Measurements from ENCODE around the gene KNOP1.

Gene KNOP1

GRCh38 chr16:19722981-19723380 lies 5.0 kb upstream of the KNOP1 start (continued):
- TF ChIP-seq, protein P1, sequence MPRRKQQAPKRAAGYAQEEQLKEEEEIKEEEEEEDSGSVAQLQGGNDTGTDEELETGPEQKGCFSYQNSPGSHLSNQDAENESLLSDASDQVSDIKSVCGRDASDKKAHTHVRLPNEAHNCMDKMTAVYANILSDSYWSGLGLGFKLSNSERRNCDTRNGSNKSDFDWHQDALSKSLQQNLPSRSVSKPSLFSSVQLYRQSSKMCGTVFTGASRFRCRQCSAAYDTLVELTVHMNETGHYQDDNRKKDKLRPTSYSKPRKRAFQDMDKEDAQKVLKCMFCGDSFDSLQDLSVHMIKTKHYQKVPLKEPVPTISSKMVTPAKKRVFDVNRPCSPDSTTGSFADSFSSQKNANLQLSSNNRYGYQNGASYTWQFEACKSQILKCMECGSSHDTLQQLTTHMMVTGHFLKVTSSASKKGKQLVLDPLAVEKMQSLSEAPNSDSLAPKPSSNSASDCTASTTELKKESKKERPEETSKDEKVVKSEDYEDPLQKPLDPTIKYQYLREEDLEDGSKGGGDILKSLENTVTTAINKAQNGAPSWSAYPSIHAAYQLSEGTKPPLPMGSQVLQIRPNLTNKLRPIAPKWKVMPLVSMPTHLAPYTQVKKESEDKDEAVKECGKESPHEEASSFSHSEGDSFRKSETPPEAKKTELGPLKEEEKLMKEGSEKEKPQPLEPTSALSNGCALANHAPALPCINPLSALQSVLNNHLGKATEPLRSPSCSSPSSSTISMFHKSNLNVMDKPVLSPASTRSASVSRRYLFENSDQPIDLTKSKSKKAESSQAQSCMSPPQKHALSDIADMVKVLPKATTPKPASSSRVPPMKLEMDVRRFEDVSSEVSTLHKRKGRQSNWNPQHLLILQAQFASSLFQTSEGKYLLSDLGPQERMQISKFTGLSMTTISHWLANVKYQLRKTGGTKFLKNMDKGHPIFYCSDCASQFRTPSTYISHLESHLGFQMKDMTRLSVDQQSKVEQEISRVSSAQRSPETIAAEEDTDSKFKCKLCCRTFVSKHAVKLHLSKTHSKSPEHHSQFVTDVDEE (CRISPR knock-in tag; IDR thresholded peaks at IDR 0.05): no peak
- TF ChIP-seq TOX (CRISPR knock-in tag; IDR thresholded peaks at IDR 0.05; ENCODE audit: borderline replicate concordance): no peak
- TF ChIP-seq OSR1 (CRISPR knock-in tag; IDR thresholded peaks at IDR 0.05): no peak

GRCh38 chr16:19722269-19722952 lies 4.4 kb upstream of the KNOP1 start:
- no peak for ATAC-seq
- TF ChIP-seq ZNF70 (CRISPR knock-in tag; IDR thresholded peaks at IDR 0.05) (no peak), CSDC2 (CRISPR knock-in tag; IDR thresholded peaks at IDR 0.05) (no peak), ESRRG (CRISPR knock-in tag; IDR thresholded peaks at IDR 0.05) (no peak), RARB (CRISPR knock-in tag; IDR thresholded peaks at IDR 0.05) (no peak), ISL1 (CRISPR knock-in tag; IDR thresholded peaks at IDR 0.05) (no peak), ZFP30 (CRISPR knock-in tag; IDR thresholded peaks at IDR 0.05) (no peak), ZFP3 (CRISPR knock-in tag; IDR thresholded peaks at IDR 0.05) (no peak), ZNF8 (CRISPR knock-in tag; IDR thresholded peaks at IDR 0.05) (no peak), ARNTL (CRISPR knock-in tag; IDR thresholded peaks at IDR 0.05; ENCODE audit: borderline replicate concordance, low read depth) (no peak), ZNF565 (CRISPR knock-in tag; conservative IDR thresholded peaks at IDR 0.05; ENCODE audit: low read depth) (no peak), PPARA (CRISPR knock-in tag; IDR thresholded peaks at IDR 0.05; ENCODE audit: borderline replicate concordance) (no peak), BACH2 (CRISPR knock-in tag; IDR thresholded peaks at IDR 0.05; ENCODE audit: borderline replicate concordance) (no peak)
- TF ChIP-seq, protein P2, sequence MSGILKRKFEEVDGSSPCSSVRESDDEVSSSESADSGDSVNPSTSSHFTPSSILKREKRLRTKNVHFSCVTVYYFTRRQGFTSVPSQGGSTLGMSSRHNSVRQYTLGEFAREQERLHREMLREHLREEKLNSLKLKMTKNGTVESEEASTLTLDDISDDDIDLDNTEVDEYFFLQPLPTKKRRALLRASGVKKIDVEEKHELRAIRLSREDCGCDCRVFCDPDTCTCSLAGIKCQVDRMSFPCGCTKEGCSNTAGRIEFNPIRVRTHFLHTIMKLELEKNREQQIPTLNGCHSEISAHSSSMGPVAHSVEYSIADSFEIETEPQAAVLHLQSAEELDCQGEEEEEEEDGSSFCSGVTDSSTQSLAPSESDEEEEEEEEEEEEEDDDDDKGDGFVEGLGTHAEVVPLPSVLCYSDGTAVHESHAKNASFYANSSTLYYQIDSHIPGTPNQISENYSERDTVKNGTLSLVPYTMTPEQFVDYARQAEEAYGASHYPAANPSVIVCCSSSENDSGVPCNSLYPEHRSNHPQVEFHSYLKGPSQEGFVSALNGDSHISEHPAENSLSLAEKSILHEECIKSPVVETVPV (CRISPR knock-in tag; IDR thresholded peaks at IDR 0.05): no peak
- TF ChIP-seq, protein P3, sequence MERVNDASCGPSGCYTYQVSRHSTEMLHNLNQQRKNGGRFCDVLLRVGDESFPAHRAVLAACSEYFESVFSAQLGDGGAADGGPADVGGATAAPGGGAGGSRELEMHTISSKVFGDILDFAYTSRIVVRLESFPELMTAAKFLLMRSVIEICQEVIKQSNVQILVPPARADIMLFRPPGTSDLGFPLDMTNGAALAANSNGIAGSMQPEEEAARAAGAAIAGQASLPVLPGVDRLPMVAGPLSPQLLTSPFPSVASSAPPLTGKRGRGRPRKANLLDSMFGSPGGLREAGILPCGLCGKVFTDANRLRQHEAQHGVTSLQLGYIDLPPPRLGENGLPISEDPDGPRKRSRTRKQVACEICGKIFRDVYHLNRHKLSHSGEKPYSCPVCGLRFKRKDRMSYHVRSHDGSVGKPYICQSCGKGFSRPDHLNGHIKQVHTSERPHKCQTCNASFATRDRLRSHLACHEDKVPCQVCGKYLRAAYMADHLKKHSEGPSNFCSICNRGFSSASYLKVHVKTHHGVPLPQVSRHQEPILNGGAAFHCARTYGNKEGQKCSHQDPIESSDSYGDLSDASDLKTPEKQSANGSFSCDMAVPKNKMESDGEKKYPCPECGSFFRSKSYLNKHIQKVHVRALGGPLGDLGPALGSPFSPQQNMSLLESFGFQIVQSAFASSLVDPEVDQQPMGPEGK (CRISPR knock-in tag; IDR thresholded peaks at IDR 0.05; ENCODE audit: borderline replicate concordance): no peak
- TF ChIP-seq, protein P4, sequence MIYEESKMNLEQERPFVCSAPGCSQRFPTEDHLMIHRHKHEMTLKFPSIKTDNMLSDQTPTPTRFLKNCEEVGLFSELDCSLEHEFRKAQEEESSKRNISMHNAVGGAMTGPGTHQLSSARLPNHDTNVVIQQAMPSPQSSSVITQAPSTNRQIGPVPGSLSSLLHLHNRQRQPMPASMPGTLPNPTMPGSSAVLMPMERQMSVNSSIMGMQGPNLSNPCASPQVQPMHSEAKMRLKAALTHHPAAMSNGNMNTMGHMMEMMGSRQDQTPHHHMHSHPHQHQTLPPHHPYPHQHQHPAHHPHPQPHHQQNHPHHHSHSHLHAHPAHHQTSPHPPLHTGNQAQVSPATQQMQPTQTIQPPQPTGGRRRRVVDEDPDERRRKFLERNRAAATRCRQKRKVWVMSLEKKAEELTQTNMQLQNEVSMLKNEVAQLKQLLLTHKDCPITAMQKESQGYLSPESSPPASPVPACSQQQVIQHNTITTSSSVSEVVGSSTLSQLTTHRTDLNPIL (CRISPR knock-in tag; IDR thresholded peaks at IDR 0.05; ENCODE audit: low read depth): no peak

GRCh38 chr16:19718624-19718965 lies 568 bp upstream of the KNOP1 start:
- ATAC-seq: peak; percentile 8; the same call in 2 of the 3 replicates
- TF ChIP-seq CSDC2 (CRISPR knock-in tag; IDR thresholded peaks at IDR 0.05) (no peak), OSR1 (CRISPR knock-in tag; IDR thresholded peaks at IDR 0.05) (no peak), PPARA (CRISPR knock-in tag; IDR thresholded peaks at IDR 0.05; ENCODE audit: borderline replicate concordance) (no peak), ZNF565 (CRISPR knock-in tag; conservative IDR thresholded peaks at IDR 0.05; ENCODE audit: low read depth) (no peak), ZC3H10 (CRISPR knock-in tag; IDR thresholded peaks at IDR 0.05) (no peak), SNAI2 (CRISPR knock-in tag; IDR thresholded peaks at IDR 0.05) (no peak), GLIS3 (CRISPR knock-in tag; IDR thresholded peaks at IDR 0.05) (no peak), BACH2 (CRISPR knock-in tag; IDR thresholded peaks at IDR 0.05; ENCODE audit: borderline replicate concordance) (no peak), ISL1 (CRISPR knock-in tag; IDR thresholded peaks at IDR 0.05) (no peak), RARB (CRISPR knock-in tag; IDR thresholded peaks at IDR 0.05) (no peak), ARNTL (CRISPR knock-in tag; IDR thresholded peaks at IDR 0.05; ENCODE audit: borderline replicate concordance, low read depth) (no peak), TCF4 (CRISPR knock-in tag; IDR thresholded peaks at IDR 0.05; ENCODE audit: borderline replicate concordance) (no peak), ZNF8 (CRISPR knock-in tag; IDR thresholded peaks at IDR 0.05) (no peak)
- TF ChIP-seq, protein P1 (CRISPR knock-in tag; IDR thresholded peaks at IDR 0.05): no peak
- TF ChIP-seq, protein P2 (CRISPR knock-in tag; IDR thresholded peaks at IDR 0.05): no peak
- TF ChIP-seq, protein P4 (CRISPR knock-in tag; IDR thresholded peaks at IDR 0.05; ENCODE audit: low read depth): no peak

Data from SK-N-SH treated with all-trans-retinoic acid at 6 μM for 48 hours (cell line).